GM19043 (cell line): ENCODE measurements around the gene PAFAH1B2.
"Not testable (repeated sequence)": the region's sequence is repeated elsewhere in the genome, so short reads cannot be mapped to it uniquely, and the experiment has no call there.

Experiments
- ATAC-seq: cut with Tn5 transposase; IDR thresholded peaks from one replicate; pipeline ENCODE4 v1.9.1; 2021; ENCODE audit warnings: low read depth; ENCODE audit not compliant: unreplicated experiment

Gene PAFAH1B2

DNA sequence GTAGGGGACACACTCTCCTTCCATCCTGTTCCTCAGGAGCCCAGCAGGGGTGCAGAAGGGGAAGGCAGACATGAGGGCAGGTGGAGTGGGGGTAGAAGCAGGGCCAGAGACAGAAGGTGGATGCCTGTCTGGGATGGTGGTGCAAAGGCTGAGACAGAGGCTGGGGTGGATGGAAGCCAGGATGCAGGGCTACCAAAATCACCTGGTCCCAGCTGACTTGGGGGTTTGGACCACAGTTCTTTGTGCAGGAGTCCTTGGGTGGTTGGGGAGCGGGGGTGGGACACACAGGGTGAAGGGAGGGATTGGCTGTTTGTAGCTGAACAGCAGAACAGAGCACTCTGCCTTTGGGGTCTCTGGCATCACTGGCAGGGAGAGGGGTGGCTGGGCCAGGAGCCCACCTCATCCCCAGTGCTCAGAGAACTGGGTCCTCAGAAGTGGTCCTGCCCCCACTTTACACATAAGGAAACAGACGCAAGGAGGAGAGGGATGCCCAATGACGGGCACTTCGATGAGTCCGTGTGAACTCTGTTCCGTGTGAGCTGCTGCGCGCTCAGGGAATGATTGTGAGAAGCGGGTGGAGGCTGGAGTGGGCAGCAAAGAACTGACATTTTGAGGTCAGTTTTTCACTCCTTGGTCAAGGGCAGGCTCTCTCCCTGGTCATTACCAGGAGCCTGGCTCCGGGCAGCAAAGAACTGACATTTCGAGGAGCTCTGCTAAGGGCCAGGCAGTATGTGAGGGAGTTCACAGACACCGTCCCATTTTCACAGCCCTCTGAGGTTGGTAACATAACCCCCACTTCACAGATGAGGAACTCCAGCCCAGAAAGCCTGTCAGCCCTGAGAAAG, 56.9 kb downstream of the PAFAH1B2 start:
- ATAC-seq = no peak

DNA sequence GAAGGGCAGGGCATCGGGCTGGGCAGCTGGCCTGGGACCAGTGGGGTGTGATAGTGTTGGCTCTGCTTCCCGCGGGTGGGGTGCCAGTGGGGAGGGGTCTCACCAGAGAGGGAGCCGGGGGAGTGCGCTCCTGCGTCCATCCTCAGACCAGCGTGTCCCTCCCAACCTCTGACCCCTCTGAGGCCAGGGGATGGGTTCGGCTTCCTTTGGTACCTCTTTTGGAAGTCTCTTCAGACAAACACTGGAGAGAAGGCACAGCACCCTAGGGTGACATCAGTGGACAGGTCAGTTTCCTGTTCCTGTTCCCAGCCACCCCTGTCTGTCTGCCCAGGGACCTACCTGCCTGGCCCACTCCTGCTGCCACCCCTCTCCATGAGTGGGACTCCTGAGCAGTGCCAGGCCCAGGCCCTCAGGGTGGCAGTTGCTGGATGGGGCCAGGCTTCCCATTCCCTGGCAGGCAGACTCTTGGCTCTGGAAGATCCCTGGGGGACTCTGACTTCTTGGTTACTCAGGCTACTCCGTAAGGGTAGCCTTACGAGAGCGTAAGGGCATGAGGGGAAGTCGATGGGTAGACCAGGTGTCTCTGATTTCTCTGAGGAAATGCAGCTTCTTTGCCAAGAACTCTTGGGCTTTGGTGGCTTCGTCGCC, 57.7 kb downstream of the PAFAH1B2 start:
- ATAC-seq = no peak

DNA sequence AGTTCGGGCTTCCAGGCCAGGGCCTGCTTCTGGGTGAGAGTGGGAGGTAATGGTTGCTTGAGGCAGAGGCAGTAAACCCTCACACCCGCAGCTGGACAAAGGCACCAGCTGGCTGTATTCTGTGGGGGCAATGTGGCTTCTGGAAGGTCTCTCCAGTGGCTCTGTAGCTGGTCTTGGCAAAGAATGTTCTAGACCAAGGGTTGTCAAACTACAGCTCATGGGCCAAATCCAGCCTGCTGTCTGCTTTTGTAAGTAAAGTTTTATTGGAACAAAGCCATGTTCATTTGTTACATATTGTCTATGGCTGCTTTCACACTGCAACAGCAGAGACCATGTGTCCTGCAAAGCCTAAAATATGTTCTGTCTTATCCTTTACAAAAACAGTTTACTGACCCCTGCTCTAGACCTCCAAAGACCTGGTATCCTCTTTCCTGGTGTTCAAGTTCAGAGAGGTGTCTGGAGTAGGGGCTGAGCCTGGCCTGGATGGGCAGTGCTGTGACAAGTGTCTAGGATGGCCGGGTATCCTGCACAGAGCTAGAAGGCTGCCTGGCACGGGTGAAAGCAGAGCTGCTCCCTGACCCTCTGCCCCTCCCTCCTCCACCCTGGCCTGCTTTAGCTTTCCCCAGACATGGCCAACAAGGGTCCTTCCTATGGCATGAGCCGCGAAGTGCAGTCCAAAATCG, 58.4 kb downstream of the PAFAH1B2 start:
- no peak for ATAC-seq

GRCh38 chr11:117203069-117203407, 59.0 kb downstream of the PAFAH1B2 start:
- ATAC-seq = no peak

DNA sequence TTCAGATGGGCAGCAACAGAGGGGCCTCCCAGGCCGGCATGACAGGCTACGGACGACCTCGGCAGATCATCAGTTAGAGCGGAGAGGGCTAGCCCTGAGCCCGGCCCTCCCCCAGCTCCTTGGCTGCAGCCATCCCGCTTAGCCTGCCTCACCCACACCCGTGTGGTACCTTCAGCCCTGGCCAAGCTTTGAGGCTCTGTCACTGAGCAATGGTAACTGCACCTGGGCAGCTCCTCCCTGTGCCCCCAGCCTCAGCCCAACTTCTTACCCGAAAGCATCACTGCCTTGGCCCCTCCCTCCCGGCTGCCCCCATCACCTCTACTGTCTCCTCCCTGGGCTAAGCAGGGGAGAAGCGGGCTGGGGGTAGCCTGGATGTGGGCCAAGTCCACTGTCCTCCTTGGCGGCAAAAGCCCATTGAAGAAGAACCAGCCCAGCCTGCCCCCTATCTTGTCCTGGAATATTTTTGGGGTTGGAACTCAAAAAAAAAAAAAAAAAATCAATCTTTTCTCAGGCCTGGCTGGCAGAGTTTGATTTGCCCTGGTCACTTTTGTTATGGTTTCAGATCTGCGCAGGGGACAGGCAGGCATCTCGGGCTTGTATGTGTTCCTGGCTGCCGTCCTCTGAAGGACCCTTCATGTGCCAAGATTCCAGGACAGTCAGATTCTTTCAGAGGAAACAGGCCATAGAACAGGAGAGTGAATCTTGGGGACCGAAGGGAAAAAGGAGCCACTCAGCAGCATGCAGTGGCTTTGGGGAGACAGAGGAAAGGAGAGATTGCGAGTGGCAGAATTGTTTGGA, 60.4 kb downstream of the PAFAH1B2 start:
- ATAC-seq = no peak

GRCh38 chr11:117205211-117205818, 61.2 kb downstream of the PAFAH1B2 start:
- ATAC-seq = no peak

DNA sequence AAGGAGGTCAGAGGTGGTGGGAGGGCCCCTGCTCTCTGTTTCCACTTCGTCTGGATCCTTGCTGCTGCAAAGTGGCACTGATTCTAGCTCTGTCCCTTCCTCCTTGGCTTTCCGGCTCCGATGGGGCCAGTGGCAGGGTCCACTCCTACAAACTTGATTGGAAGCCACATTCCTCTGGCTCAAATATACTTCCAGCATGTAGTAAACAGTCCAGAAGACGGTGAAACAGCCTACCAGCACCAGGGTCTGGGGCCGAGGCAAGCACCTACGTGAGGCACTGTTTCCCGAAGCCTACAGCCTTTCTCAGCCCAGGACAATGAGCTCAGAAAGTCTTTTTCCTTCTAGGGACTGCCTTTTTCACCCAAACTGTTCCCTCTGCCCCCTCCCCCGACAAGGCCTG, 62.0 kb downstream of the PAFAH1B2 start:
- ATAC-seq = not testable (repeated sequence)

DNA sequence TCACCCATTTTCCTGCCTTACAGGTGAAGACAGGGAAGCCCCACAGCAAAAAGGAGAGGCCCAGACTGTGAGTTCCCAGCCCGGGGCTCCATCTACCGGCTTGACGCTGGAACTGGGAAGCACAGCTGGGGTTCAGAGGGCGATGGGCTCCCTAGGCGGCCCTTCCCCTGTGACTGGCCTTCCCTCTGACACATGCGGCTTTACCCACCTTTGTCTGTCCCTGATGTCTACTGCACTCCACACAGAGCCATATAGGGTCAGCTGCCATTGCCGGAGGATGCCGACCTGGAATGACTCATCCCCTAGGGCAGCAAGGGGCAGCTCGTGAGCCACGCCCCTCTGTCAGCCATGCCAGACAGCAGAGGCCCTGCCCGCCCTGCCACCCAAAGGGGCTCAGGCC, 62.8 kb downstream of the PAFAH1B2 start:
- not testable (repeated sequence) for ATAC-seq

DNA sequence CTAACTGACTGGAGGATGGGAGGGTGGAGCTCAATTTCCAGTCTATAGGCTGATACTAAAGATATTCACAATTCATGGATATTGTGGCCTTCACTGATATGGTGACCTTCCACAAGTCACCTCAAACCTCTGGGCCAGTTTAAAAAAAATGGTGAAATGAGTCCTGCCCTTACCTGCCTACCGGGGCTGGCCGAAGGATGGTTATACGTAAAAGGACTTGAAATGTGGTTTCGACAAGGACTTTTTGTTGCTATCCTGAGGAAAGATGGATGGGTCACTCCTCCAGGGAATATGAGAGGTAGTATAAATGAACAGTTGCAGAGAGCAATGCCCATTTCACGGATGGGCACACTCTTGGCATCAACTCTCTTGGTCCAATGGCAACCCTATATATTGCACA, 63.4 kb downstream of the PAFAH1B2 start:
- ATAC-seq = not testable (repeated sequence)

DNA sequence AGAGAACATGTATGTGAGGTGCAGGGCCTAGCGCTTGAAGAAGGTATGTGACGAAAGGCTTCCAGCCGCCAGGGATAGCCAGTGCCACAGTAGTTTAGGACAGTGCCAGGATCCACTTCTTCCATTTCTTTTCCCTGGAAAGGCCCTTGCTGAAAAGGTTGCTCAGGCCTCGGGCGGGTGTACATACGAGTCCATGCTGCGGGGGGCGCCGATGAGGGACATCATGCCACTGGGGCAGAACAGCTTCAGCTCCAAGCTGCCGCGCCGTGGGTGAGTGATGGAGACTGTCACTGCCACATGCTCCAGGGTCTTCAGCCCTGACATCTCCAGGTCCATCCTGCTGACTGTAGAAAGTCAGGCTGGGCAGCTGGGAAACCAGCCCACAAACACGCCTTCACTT, 64.6 kb downstream of the PAFAH1B2 start:
- not testable (repeated sequence) for ATAC-seq

GRCh38 chr11:117209351-117210125, 65.5 kb downstream of the PAFAH1B2 start:
- not testable (repeated sequence) for ATAC-seq

DNA sequence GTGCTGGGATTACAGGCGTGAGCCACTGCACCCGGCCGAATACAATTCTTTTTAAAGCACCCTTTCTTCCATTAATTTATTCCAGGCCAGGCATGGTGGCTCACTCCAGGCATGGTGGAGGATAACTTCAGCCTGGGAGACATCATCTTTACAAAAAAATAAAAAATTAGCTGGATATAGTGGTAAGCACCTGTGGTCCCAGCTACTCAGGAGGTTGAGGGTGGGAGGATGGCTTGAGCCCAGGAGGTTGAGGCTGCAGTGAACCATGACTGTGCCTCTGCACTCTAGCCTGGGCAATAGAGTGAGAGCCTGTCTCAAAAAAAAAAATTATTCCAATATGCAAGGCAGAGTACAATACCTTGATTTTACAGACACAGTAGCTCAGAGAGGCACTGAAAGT, 66.5 kb downstream of the PAFAH1B2 start:
- no peak for ATAC-seq

GRCh38 chr11:117212697-117213355, 68.7 kb downstream of the PAFAH1B2 start:
- no peak for ATAC-seq

DNA sequence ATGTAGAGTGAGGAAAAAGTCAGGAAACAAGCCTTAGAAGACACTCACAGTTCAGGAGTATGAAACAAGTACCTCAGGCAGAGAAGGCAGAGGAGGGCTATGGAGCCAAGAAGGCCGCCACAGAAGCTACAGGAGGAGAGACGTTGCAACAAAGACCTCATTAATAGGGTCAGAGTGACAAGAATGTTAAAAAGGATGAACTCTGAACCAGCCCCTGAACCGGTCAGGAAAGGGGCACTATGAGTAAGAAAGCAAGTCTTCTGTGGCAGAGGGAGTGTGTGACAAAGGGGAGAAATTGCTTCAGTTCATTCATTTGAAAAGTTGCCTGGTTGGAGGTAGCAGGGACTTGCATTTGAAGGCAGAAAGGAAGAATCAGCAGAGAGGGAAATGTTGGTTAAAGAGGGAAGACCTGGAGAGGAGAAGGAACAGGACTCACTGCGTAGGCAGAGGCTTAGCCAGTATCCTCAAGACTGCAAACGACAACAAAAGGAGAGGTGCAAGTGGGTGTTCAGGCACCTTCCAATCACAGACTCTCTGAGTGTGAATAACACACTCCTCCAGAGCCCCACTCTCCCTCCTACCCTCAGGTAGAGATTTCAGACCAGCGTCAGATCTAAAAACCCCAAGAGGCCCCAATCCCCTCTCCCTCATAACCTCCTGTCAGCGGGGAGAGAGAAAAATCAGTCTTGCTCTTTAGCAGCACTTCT, 70.5 kb downstream of the PAFAH1B2 start:
- ATAC-seq = no peak

- no peak for ATAC-seq
Measured at GRCh38 chr11:117217141-117218084, 73.3 kb downstream of the PAFAH1B2 start.

DNA sequence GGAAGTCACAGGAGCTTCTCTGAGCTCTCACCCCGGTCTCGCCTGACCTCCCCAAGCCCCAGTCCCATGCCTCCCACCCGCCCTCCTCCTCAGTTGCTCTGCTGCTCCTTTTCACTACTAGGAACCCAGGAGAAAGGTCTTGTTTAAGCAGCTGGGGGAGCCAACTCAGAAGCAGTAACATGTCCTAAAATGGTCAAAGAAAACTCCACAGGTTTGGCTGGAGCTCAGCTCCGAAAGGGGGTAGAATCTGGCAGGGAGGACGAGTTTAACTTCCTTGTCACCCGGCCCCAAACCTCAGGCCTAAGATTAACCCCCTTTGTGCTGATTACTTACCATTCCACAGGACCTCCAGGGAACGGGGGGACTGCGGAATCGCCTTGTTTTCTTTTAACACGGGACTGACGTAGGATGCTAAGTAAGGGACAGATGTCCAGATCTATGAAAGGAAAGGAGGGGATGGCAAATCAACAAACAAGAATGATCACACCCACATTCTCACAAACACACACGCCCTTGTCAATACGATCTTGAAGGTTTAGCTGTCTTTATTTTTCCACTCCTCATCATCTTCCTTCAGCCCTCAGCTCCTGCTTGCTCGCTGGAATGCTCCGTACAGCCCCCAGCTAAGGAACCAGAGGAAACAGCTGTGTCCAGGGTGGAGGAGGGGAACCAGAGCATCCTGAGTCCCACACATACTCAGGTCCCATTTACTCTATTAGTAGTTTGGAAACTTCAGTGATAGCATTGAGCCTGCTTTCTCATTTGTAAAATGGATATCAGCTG, 74.2 kb downstream of the PAFAH1B2 start:
- ATAC-seq = no peak

- no peak for ATAC-seq
Measured at GRCh38 chr11:117219001-117219400, 74.9 kb downstream of the PAFAH1B2 start.
